ENCODE results near the gene PRKRA.
A peak's percentile ranks its signal among the peaks of the same experiment; 100 is the strongest.
"Not testable (repeated sequence)": the region's sequence is repeated elsewhere in the genome, so short reads cannot be mapped to it uniquely, and the experiment has no call there.

The PRKRA gene

DNA sequence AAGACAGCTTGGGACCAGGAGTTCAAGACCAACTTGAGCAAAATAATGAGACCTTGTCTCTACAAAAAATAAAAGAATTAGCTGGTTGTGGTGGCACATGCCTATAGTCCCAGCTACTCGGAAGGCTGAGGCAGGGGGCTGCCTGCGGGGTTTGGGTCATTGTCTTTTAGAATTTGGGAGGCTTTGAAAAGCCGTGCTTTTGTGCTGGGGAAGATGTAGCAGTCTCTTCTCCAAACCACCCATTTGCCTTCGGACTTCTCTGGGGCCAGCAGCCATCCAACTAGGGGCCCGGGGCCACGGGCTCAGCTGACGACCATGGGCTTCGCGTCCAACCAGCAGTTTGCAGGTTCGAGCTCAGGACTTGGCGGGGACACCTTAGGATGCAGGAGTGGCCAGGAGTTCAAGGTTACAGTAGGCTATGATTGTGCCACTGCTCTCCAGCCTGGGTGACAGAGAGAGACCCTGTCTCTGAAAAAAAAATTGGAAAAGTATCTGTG, 6.5 kb upstream of the PRKRA start:
- DNase-seq (ENCODE audit: low spot score) = no peak

GRCh38 chr2:178455947-178456346, 5.0 kb upstream of the PRKRA start:
- no peak for DNase-seq (ENCODE audit: low spot score)

DNA sequence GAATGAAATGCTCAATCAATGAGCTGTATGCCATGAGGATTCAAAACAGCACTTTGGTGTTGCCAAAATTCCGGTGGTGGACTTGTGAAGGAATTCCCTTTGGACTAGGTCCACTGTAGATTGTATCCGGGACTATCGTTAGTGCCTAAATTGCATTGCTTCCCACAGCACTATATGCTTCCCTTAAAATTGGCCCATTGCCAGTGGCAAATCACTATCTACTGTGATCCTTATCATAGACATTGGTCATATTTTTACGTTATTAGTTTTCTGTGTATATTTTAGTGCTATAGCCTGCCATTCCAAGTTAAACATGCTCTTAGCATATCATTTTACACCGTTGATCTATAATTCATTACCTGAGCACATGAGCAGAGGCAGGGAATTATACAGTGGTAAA, 1.9 kb upstream of the PRKRA start:
- no peak for DNase-seq (ENCODE audit: low spot score)

DNA sequence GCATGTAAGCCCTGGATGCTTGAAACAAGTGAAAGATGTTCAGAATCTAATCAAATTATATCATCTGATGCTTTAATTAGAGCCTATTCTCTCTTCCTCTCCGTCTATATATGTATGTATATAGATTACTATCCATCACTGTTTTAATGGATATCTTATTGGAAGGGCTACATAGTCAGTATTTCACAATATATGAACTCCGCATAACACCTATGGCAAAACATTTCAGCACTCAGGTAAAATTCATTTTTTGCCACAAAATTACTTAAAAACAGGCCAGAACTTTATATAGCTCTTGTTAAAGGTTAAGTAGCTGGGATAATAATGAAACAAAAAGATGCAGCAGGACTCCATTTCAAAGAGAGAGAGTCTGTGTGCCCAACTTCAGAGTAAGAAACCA, 1.4 kb upstream of the PRKRA start:
- DNase-seq (ENCODE audit: low spot score) = no peak

GRCh38 chr2:178450524-178450773, 526 bp downstream of the PRKRA start:
- peak; percentile 75 for DNase-seq (ENCODE audit: low spot score)

GRCh38 chr2:178449700-178450523, 1.1 kb downstream of the PRKRA start:
- peak; percentile 18 for DNase-seq (ENCODE audit: low spot score)

- no peak for DNase-seq (ENCODE audit: low spot score)
Observed at GRCh38 chr2:178448968-178449661, 1.9 kb downstream of the PRKRA start.

- DNase-seq (ENCODE audit: low spot score) = no peak
Observed at GRCh38 chr2:178441426-178441825, 9.5 kb downstream of the PRKRA start.

DNA sequence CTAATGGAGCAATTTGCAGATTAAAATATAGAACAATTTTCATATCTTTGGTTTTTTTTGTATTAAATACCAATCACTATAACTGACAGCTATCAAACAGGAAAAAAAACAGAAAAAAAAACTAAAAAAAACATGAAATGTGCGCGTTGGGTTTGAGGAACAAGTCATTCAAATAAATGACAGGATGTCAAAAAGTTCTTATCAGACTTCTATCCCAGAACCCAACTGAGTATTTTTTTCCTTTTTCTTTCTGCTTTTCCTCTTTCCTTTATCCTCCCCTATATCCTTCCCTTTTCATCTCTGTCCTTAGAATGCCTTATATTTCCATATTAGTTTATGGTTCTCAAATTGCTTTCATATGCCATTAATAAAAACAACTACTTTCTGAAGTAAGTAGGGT, 14.3 kb downstream of the PRKRA start:
- DNase-seq (ENCODE audit: low spot score) = no peak

GRCh38 chr2:178429336-178429735, 21.6 kb downstream of the PRKRA start:
- no peak for DNase-seq (ENCODE audit: low spot score)

- DNase-seq (ENCODE audit: low spot score) = no peak
Observed at GRCh38 chr2:178428396-178428806, 22.6 kb downstream of the PRKRA start.

DNA sequence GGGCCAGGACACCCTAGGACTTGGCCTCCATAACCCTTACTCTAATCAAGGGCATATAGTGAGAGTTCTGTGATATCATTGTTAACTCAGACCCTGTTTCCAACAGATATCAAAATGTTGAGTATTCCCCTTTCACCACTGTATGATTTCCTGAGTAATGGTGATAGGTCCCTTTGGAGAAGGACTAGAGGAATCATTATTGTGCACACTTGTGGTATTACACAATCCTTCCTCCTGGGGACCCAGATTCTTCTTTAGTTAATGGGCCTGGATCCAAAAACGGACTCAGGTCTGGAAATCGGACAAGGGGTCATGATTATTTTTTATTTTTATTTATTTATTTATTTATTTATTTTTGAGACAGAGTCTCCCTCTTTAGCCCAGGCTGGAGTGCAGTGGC, 23.5 kb downstream of the PRKRA start:
- no peak for DNase-seq (ENCODE audit: low spot score)

DNA sequence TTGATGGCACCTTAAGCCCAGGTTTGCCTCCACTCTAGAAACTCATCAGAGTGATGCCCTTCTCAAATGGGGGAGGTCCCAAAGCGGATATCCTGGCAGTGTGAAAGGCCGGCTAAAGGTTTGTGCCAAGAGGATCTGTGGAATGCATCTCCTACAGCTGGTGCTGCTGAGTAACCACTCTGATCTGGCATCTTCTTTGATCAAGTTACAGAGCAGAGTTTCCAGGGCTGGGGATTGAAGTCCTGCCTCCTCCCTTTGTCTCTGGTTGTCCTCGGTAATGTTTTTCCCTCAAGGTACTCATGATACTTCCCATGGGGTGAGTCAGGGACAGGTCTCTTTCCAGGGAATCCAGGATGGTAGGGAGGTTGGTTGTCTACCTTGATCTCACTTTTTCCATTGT, 24.6 kb downstream of the PRKRA start:
- no peak for DNase-seq (ENCODE audit: low spot score)

- no peak for DNase-seq (ENCODE audit: low spot score)
Observed at GRCh38 chr2:178425255-178425827, 25.6 kb downstream of the PRKRA start.

GRCh38 chr2:178423746-178424145, 27.2 kb downstream of the PRKRA start:
- DNase-seq (ENCODE audit: low spot score) = not testable (repeated sequence)

DNA sequence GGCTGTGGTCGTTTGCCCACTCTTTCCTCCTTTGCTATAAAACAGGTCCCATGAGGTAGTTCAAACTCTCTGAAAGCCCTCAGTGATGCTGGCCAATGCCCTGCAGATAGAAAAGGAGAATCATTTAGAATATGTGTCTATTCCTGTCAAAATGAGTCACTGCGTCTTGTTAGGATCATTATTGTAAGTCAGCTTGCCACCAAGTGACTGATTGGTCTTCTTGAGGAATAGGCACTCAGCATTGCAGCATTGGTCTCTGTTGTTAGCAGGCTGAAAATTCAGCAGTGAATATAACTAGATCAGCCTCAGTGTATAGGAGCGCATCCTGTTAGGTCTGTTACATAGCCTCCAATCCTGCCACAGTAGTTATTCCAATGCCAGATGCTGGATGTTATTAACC, 28.9 kb downstream of the PRKRA start:
- DNase-seq (ENCODE audit: low spot score) = no peak

DNA sequence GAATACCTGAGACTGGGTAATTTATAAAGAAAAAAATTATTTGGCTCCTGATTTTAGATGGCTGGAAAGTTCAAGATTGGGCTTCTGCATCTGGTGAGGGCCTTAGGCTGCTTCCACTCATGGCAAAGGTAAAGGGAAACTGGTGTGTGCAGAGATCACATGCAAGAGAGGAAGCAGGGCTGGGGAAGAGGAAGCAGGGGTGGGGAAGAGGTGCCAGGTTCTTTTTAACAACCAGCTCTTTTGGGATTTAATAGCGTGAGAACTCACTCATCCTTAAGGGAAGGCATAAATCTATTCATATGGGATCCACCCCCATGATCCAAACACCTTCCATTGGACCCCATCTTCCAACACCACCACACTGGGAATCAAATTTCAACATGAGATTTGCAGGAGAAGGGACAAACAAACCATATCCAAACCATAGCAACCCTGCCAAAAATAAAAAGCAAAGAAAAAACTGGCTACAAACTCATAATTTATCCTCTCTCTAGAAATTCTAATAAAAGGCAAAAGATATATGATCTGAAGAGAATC, 30.4 kb downstream of the PRKRA start:
- no peak for DNase-seq (ENCODE audit: low spot score)

GRCh38 chr2:178419123-178419522, 31.9 kb downstream of the PRKRA start:
- peak; percentile 26 for DNase-seq (ENCODE audit: low spot score)

DNA sequence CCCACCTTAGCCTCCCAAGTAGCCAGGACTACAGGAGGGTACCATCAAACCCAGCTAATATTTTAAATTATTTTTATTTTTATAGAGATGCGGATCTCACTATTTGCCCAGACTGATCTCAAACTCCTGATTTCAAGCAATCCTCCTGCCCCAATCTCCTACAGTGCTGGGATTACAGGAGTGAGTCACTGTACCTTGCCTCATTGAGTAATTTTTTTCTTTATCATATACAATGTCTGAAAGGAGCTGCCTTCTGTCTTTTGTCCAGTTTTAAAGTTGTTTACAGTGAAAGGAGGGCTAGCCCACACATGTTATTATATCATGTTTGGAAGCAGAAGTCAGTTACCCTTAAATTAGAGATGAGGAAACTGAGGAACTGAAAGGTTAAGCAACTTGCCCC, 32.5 kb downstream of the PRKRA start:
- no peak for DNase-seq (ENCODE audit: low spot score)

- DNase-seq (ENCODE audit: low spot score) = no peak
Observed at GRCh38 chr2:178417916-178418315, 33.1 kb downstream of the PRKRA start.

DNA sequence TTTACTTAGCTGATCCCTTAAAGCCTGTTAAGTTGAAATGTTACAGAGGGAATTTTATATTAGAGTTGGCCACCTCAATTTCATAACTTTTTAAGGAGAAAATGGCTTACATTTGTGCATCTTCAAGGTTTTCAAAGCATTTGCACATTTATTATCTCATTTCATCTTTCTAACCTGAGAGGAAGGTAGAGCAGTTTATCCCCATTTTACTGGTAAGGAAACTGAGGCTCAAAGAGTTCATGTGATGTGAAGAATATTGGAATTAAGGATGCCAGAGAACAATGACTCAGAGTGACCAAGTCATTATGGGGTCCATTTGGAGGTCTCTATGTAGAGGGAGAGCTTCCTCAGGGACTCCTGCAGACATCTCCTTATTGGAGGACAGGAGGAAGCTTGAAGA, 35.0 kb downstream of the PRKRA start:
- DNase-seq (ENCODE audit: low spot score) = no peak

DNA sequence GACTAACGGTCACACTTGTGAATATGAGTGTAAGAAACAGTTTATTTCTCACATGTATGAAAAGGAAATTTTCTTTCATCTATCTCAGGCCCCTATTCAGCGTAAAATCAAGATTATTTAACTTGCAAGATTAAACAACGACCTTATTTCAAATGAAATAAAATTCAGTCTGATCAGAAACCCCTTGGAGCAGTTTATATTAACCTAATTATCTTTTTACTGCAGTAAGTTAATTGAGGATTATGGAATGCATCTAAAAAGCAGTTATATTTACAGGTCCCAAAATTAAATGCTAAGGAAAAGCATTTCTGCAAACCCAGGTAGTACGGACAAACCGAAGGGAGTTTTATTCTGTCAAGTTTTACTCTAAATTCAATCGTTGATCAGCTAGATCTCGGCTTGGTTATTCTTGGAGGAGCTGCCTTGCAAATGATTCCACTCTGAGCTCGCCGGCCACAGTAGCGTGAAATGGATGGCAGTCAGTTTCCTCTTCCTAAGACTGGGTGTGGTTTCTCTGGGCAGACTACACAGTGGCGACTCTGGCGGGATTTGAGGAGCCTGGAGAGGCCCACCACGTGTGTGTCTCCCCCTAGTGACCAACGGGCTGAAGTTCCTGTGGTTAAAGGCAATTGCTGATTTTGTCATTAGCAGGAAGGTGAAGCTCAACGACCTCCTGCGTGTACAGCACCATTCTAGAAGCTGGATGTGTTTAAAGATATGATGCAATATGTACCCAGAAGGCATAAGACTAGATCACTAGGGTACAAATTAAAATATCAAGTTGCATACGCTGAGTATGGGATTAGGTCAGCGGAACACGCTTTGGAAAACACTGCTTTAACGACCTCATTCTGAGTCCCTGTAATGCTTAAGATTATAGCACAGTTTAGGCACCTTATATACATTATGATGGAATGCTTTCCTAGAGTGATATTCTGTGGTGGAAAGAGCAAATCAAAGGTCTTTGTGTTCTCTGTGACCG, 36.4 kb downstream of the PRKRA start:
- DNase-seq (ENCODE audit: low spot score) = peak; percentile 95
